Epithelial cell of esophagus (primary cell): ENCODE results near the gene PAFAH1B1.
"Not testable (repeated sequence)": the region's sequence is repeated elsewhere in the genome, so short reads cannot be mapped to it uniquely, and the experiment has no call there.

Source experiments
- DNase-seq: peaks from one replicate; pipeline ENCODE4 v3.0.0; 2010; ENCODE audit warnings: low read depth
- H3K4me3 ChIP-seq: 2 replicates; pipeline ENCODE4 v1.5.1; 2011; ENCODE audit warnings: mild to moderate bottlenecking, low read length, control low read depth
- CTCF ChIP-seq: IDR thresholded peaks from 2 replicates; pipeline ENCODE4 v1.5.1; 2011; ENCODE audit warnings: low read depth, mild to moderate bottlenecking, low read length, control low read depth, inconsistent platforms; ENCODE audit not compliant: insufficient read depth; ENCODE audit errors: missing control alignments

PAFAH1B1 gene

GRCh38 chr17:2694381-2695242 lies 101.2 kb downstream of the PAFAH1B1 start:
- no peak for TF ChIP-seq CTCF
- H3K4me3 ChIP-seq, result no peak overlapping the region
- DNase-seq, result no peak

GRCh38 chr17:2695243-2695960 lies 101.9 kb downstream of the PAFAH1B1 start:
- no peak for TF ChIP-seq CTCF
- no peak overlapping the region for H3K4me3 ChIP-seq
- DNase-seq, result no peak

- TF ChIP-seq CTCF, result no peak
- no peak for DNase-seq
- H3K4me3 ChIP-seq, result no peak overlapping the region
These were observed 102.7 kb downstream of the PAFAH1B1 start for GRCh38 chr17:2695961-2696760.

- no peak for DNase-seq
- H3K4me3 ChIP-seq, result no peak overlapping the region
- TF ChIP-seq CTCF, result no peak
These were observed 104.2 kb downstream of the PAFAH1B1 start for GRCh38 chr17:2697611-2698162.

- not testable (repeated sequence) for DNase-seq, H3K4me3 ChIP-seq
These were observed 105.9 kb downstream of the PAFAH1B1 start for GRCh38 chr17:2699216-2699805.

GRCh38 chr17:2700030-2700490 lies 106.6 kb downstream of the PAFAH1B1 start:
- no peak overlapping the region for H3K4me3 ChIP-seq
- DNase-seq, result no peak
- no peak for TF ChIP-seq CTCF
